H1 (cell line): ENCODE data around the gene PDPK1. TPM values are rescaled to one million over a fixed set of nuclear protein-coding genes. Genes with fewer than 3 reads are reported as not detected.

Experiments used
- CTCF ChIA-PET: fragments of 300-600 bp; sonication (Branson Sonifier 250); formaldehyde crosslinking; loops from one replicate; lab custom pipeline; 2021; ENCODE audit not compliant: partially characterized antibody; lab: Charles Lee
- POLR2A ChIA-PET: fragments of 300-600 bp; sonication (Branson Sonifier 250); formaldehyde crosslinking; loops from one replicate; lab custom pipeline; 2021; ENCODE audit warnings: inconsistent platforms; ENCODE audit not compliant: partially characterized antibody; lab: Charles Lee
- DNase-seq, 2 experiments: peaks; one replicate each; pipeline versions ENCODE4 v3.0.0 to v3.0.0-alpha.2; 2010 to 2022; ENCODE audit warnings: low spot score in 2 of 2, low read depth in 1 of 2, mixed read lengths in 1 of 2
- FAIRE-seq: peaks from 2 replicates; lab custom pipeline; 2011; peaks lifted over from hg19 to GRCh38; lab: Jason Lieb, UNC
- H2AFZ ChIP-seq: 2 replicates; pipeline ENCODE4 v1.8.1; 2012; ENCODE audit warnings: low read length, inconsistent platforms
- H2AK5ac ChIP-seq: 2 replicates; pipeline ENCODE4 v1.6.1; 2013; ENCODE audit warnings: low read depth, low read length
- H2BK120ac ChIP-seq: replicated peaks from 2 replicates; pipeline ENCODE3; 2013; ENCODE audit warnings: low read depth, low read length, inconsistent platforms
- H2BK12ac ChIP-seq: 2 replicates; pipeline ENCODE4 v1.6.1; 2013; ENCODE audit warnings: low read depth, low read length
- H2BK15ac ChIP-seq: 2 replicates; pipeline ENCODE4 v1.6.1; 2013; ENCODE audit warnings: low read length
- H2BK20ac ChIP-seq: 2 replicates; pipeline ENCODE4 v1.6.1; 2013; ENCODE audit warnings: low read length
- H2BK5ac ChIP-seq: 2 replicates; pipeline ENCODE4 v1.6.1; 2013; ENCODE audit warnings: low read depth, low read length
- H3K14ac ChIP-seq: 2 replicates; pipeline ENCODE4 v1.6.1; 2013; ENCODE audit warnings: inconsistent platforms; ENCODE audit not compliant: insufficient read length
- H3K18ac ChIP-seq: 2 replicates; pipeline ENCODE4 v1.6.1; 2013; ENCODE audit warnings: low read length; ENCODE audit errors: extremely low read depth
- H3K23ac ChIP-seq: 2 replicates; pipeline ENCODE4 v1.6.1; 2013; ENCODE audit warnings: inconsistent platforms; ENCODE audit not compliant: insufficient read length
- H3K23me2 ChIP-seq: 2 replicates; pipeline ENCODE4 v1.6.1; 2013; ENCODE audit warnings: low read depth, low read length
- H3K27ac ChIP-seq: 2 replicates; pipeline ENCODE4 v1.6.1; 2011; ENCODE audit warnings: low read depth, low read length, inconsistent platforms
- H3K27me3 ChIP-seq, 4 experiments: replicated peaks in 1 of 4; 1 replicate in 1 of 4; 2 replicates in 3 of 4; pipeline versions ENCODE4 v1.6.1 to v1.8.1; 2011 to 2013; ENCODE audit warnings: low read length in 3 of 4, mild to moderate bottlenecking in 3 of 4, inconsistent platforms in 2 of 4, mixed read lengths in 2 of 4, moderate library complexity in 1 of 4; ENCODE audit not compliant: control insufficient read depth in 3 of 4, insufficient read depth in 3 of 4; ENCODE audit errors: extremely low read depth in 1 of 4
- H3K36me3 ChIP-seq, 4 experiments: 2 replicates each; pipeline versions ENCODE4 v1.6.1 to v1.8.1; 2011 to 2013; ENCODE audit warnings: mild to moderate bottlenecking in 4 of 4, low read length in 3 of 4, moderate library complexity in 2 of 4, control low read depth in 1 of 4, inconsistent platforms in 1 of 4; ENCODE audit not compliant: insufficient read depth in 4 of 4, control insufficient read depth in 2 of 4
- H3K4ac ChIP-seq: replicated peaks from 2 replicates; pipeline ENCODE3; 2013; ENCODE audit warnings: low read length, low read depth, mixed read lengths, inconsistent platforms; ENCODE audit not compliant: insufficient read length
- H3K4me1 ChIP-seq, 4 experiments: replicated peaks in 1 of 4; 1 replicate in 1 of 4; 2 replicates in 3 of 4; pipeline versions ENCODE4 v1.6.1 to v1.8.1; 2011 to 2013; ENCODE audit warnings: low read length in 3 of 4, inconsistent platforms in 2 of 4, mixed read lengths in 1 of 4; ENCODE audit not compliant: insufficient read depth in 4 of 4, control insufficient read depth in 3 of 4
- H3K4me2 ChIP-seq, 2 experiments: 2 replicates each; pipeline versions ENCODE4 v1.6.1 to v1.8.1; 2011 to 2013; ENCODE audit warnings: low read depth in 2 of 2, low read length in 2 of 2, control low read depth in 1 of 2, inconsistent platforms in 1 of 2, mild to moderate bottlenecking in 1 of 2; ENCODE audit not compliant: insufficient read depth in 1 of 2
- H3K4me3 ChIP-seq, 4 experiments: fragments of 200-600, 300-600 bp in 1 of 4; sonication (generic), shearing (Covaris generic), sonication (Bioruptor Twin) in 1 of 4; 2 replicates each; pipeline versions ENCODE4 v1.5.1 to v1.8.1; 2011 to 2016; ENCODE audit warnings: low read length in 4 of 4, low read depth in 3 of 4, control low read depth in 2 of 4, inconsistent platforms in 2 of 4, mild to moderate bottlenecking in 2 of 4, mixed read lengths in 1 of 4, moderate library complexity in 1 of 4; ENCODE audit not compliant: insufficient read depth in 2 of 4; ENCODE audit errors: extremely low read depth in 1 of 4
- H3K56ac ChIP-seq: replicated peaks from 2 replicates; pipeline ENCODE3; 2013; ENCODE audit warnings: low read depth, mild to moderate bottlenecking, mixed read lengths, low read length, inconsistent platforms; ENCODE audit not compliant: insufficient read length
- H3K79me1 ChIP-seq: 2 replicates; pipeline ENCODE4 v1.6.1; 2013; ENCODE audit warnings: low read depth, low read length, control low read depth
- H3K79me2 ChIP-seq, 2 experiments: 2 replicates each; pipeline versions ENCODE4 v1.6.1 to v1.8.1; 2012 to 2013; ENCODE audit warnings: low read length in 2 of 2, mild to moderate bottlenecking in 2 of 2, inconsistent platforms in 1 of 2; ENCODE audit not compliant: insufficient read depth in 2 of 2, control insufficient read depth in 1 of 2
- H3K9ac ChIP-seq, 4 experiments: replicated peaks in 1 of 4; 1 replicate in 1 of 4; 2 replicates in 3 of 4; pipeline versions ENCODE4 v1.6.1 to v1.8.1; 2011 to 2013; ENCODE audit warnings: low read depth in 3 of 4, low read length in 3 of 4, control low read depth in 2 of 4, mild to moderate bottlenecking in 2 of 4, moderate library complexity in 2 of 4, inconsistent platforms in 1 of 4; ENCODE audit errors: extremely low read depth in 1 of 4
- H3K9me3 ChIP-seq, 2 experiments: 2 replicates each; pipeline versions ENCODE4 v1.6.1 to v1.8.1; 2012 to 2013; ENCODE audit warnings: mild to moderate bottlenecking in 2 of 2, moderate library complexity in 2 of 2, control low read depth in 1 of 2, inconsistent platforms in 1 of 2, low read depth in 1 of 2, low read length in 1 of 2, mixed read lengths in 1 of 2; ENCODE audit not compliant: insufficient read depth in 2 of 2
- H4K20me1 ChIP-seq, 2 experiments: replicated peaks in 1 of 2; 2 replicates each; pipeline versions ENCODE3 to v1.8.1; 2011 to 2013; ENCODE audit warnings: inconsistent platforms in 2 of 2, low read length in 2 of 2, mild to moderate bottlenecking in 1 of 2; ENCODE audit not compliant: insufficient read depth in 2 of 2, control insufficient read depth in 1 of 2
- H4K5ac ChIP-seq: 2 replicates; pipeline ENCODE4 v1.6.1; 2013; ENCODE audit warnings: low read length, low read depth, mixed read lengths, inconsistent platforms; ENCODE audit not compliant: insufficient read length
- H4K8ac ChIP-seq: 2 replicates; pipeline ENCODE4 v1.8.0; 2013; ENCODE audit warnings: mild to moderate bottlenecking, moderate library complexity, low read length, inconsistent platforms; ENCODE audit not compliant: insufficient read depth; ENCODE audit errors: extremely low read depth
- H4K91ac ChIP-seq: replicated peaks from 2 replicates; pipeline ENCODE3; 2013; ENCODE audit warnings: low read length, mixed read lengths, inconsistent platforms; ENCODE audit not compliant: insufficient read length
- ASH2L ChIP-seq: fragments of 200-600, 300-600 bp; sonication (generic); IDR thresholded peaks from one replicate; pipeline ENCODE4 v1.7.1; 2017; ENCODE audit warnings: low read length
- ATF2 ChIP-seq: IDR thresholded peaks from 2 replicates; pipeline ENCODE4 v1.6.1; 2012; ENCODE audit warnings: low read length, inconsistent platforms
- ATF3 ChIP-seq: IDR thresholded peaks from 2 replicates; pipeline ENCODE4 v1.6.1; 2011; ENCODE audit warnings: low read depth, mild to moderate bottlenecking, low read length; ENCODE audit not compliant: insufficient read depth
- BRCA1 ChIP-seq: IDR thresholded peaks from 2 replicates; pipeline ENCODE4 v1.6.1; 2012; ENCODE audit warnings: low read depth, low read length, improper control_type of control experiment
- CHD1 ChIP-seq: IDR thresholded peaks from 2 replicates; pipeline ENCODE4 v1.6.1; 2012; ENCODE audit warnings: low read depth, low read length, improper control_type of control experiment
- E2F6 ChIP-seq: IDR thresholded peaks from 2 replicates; pipeline ENCODE4 v1.6.1; 2012; ENCODE audit warnings: inconsistent platforms
- EGR1 ChIP-seq: IDR thresholded peaks from 2 replicates; pipeline ENCODE4 v1.6.1; 2011; ENCODE audit warnings: low read depth, low read length, borderline replicate concordance
- HDAC6 ChIP-seq: IDR thresholded peaks from one replicate; pipeline ENCODE4 v1.7.1; 2012; ENCODE audit warnings: low read depth, mild to moderate bottlenecking, inconsistent platforms, low read length, moderate library complexity
- WGBS, 2 experiments: shearing (Covaris generic) in 1 of 2; methylation state at CpG; one replicate each; pipeline versions ENCODE4 v1.1.6 to v1.1.7; 2013 to 2015; ENCODE audit warnings: low lambda C conversion rate in 2 of 2, mixed read lengths in 2 of 2, inconsistent platforms in 1 of 2, low coverage in 1 of 2, missing lambda C conversion rate in 1 of 2; ENCODE audit not compliant: insufficient replicate concordance in 2 of 2, insufficient coverage in 1 of 2, insufficient read length in 1 of 2; ENCODE audit errors: extremely low coverage in 1 of 2, missing lambda C conversion rate in 1 of 2; 5-methylcytosine and 5-hydroxymethylcytosine counted together
- polyA plus RNA-seq, 7 experiments: library from polyadenylated mRNA; depleted of rRNA in 3 of 7; stranded (reverse) in 5 of 7; unstranded in 2 of 7; fragments of >200 nt in 5 of 7; fragments of 200-250 nt in 2 of 7; gene quantifications; 1 replicate in 5 of 7; 2 replicates in 1 of 7; 4 replicates in 1 of 7; pipeline versions ENCODE4 v1.2.1 to v1.2.3, GENCODE V29; 2011 to 2013; ENCODE audit warnings: missing spikeins in 2 of 7, mixed read lengths in 2 of 7
- total RNA-seq: library from RNA; stranded (reverse); fragmentation: NEBNext Ultra II Directional; extraction: Animal tissue kit (Norgen Biotek cat#: 25700); gene quantifications from 2 replicates; pipeline ENCODE4 v1.2.1, GENCODE V29; 2021

Gene PDPK1
- total and polyA plus RNA-seq, 2 of the 8 experiments (the other 6 are each of a cell fraction or from before 2014, with no cell fraction given), result 17.1 to 27.8 TPM

GRCh38 chr16:2531696-2532493 is 5.9 kb upstream of the PDPK1 start:
- H4K91ac ChIP-seq, result peak overlapping the region; percentile 84
- peak overlapping the region; percentile 50; the same call in 1 of the 2 replicates for H3K27ac ChIP-seq
- H4K20me1 ChIP-seq, result peaks cover 0 to 16% of the 10 kb centered on the region in 2 experiments
- WGBS, 2 experiments, result 2% methylated on average over 42 of the region's 84 CpGs; no CpG with 5 or more reads in 1 of the 2 experiments
- FAIRE-seq, result no peak
- peak overlapping the region; percentile 75; the same call in 1 of the 2 replicates for H2BK12ac ChIP-seq
- no peak overlapping the region for H3K4ac ChIP-seq
- H3K4me3 ChIP-seq, result peak overlapping the region; percentile 63 to 76 (median 72)
- H2AFZ ChIP-seq, result no peak overlapping the region
- H4K5ac ChIP-seq, result peak overlapping the region; percentile 70
- H3K56ac ChIP-seq, result peak overlapping the region; percentile 84
- peak overlapping the region; percentile 80 for H4K8ac ChIP-seq
- peaks cover 14% of the 10 kb centered on the region for H3K23me2 ChIP-seq
- H3K23ac ChIP-seq, result no peak overlapping the region
- H3K9me3 ChIP-seq, result no peaks in the 10 kb centered on the region
- H2BK120ac ChIP-seq, result no peak overlapping the region
- ChIA-PET CTCF (interaction anchor here (1.1 to 1.7 kb wide), 2 partner anchors 8 to 11 kb away, joined by 3 read pairs; partner anchors contain the start of gene AMDHD2), POLR2A (interaction anchor here (0.7 to 5.6 kb wide), 16 partner anchors 11 to 391 kb away, joined by 3 to 108 read pairs (median 4); partner anchors contain the start of genes AMDHD2, ATP6V0C, ECI1 and KCTD5)
- no peaks in the 10 kb centered on the region for H3K79me1 ChIP-seq
- peak overlapping the region; percentile 91 for H3K18ac ChIP-seq
- no peak overlapping the region for H2BK20ac ChIP-seq
- H3K9ac ChIP-seq, result peak overlapping the region in 3 of 4 experiments; percentile 52 to 62 (median 57); a peak in 6 of 7 replicates
- H3K27me3 ChIP-seq, result no peaks in the 10 kb centered on the region
- no peak overlapping the region for H2BK15ac ChIP-seq
- H3K36me3 ChIP-seq, result peaks cover 3 to 19% (median 5%) of the 10 kb centered on the region in 4 experiments; a peak in 6 of 8 replicates
- peak overlapping the region; percentile 91 for H2BK5ac ChIP-seq
- no peak overlapping the region for H3K14ac ChIP-seq
- no peaks in the 10 kb centered on the region for H3K79me2 ChIP-seq
- H3K4me2 ChIP-seq, result peak overlapping the region; percentile 88 to 93
- peaks cover 0 to 9% (median 7%) of the 10 kb centered on the region in 4 experiments; a peak in 4 of 7 replicates for H3K4me1 ChIP-seq
- H2AK5ac ChIP-seq, result no peak overlapping the region
- DNase-seq, result peak; percentile 88 to 95
- TF ChIP-seq HDAC6, result no peak
- TF ChIP-seq CHD1, result no peak
- TF ChIP-seq ATF3, result no peak
- no peak for TF ChIP-seq EGR1
- TF ChIP-seq ATF2, result peak; percentile 56
- TF ChIP-seq E2F6, result peak; percentile 81
- TF ChIP-seq BRCA1, result no peak
- no peak for TF ChIP-seq ASH2L
